ENCODE data around the gene DIAPH1. TPM values are rescaled to one million over a fixed set of nuclear protein-coding genes. Genes with fewer than 3 reads are reported as not detected.

Gene DIAPH1
- total RNA-seq, 1 experiment from 2014 or later: 157 TPM

DNA sequence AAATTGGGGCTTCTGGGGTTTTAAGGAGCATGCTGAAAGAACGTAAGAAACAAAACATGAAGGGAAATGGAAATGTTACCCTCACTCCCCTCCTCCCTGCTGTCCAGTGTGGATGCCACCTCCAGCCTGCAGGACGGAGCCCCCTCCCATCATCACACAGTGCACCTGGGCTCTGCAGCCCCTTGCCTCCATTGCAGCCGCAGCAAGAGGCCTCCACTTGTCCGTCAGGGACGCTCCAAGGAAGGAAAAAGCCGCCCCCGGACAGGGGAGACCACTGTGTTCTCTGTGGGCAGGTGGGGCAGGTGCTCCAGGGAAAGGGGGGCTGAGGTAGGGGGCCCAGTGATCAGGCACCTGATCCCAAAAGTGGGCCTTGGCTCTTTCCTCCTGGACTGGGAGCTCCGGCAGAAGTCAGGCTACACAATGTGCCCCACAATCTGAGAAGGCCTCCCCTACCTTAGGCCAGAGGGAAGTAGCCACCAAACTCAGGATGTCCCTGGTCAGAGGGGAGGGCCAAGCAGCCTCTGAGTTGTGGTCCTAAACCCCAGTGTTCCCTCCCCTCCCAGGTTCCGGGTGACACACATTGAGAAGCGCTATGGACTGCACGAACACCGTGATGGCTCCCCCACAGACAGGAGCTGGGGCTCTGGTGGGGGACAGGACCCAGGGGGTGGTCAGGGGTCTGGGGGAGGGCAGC is 20.7 kb upstream of the DIAPH1 start:
- Histone ChIP-seq H2AFZ (no peak overlapping the region), H3K36me3 (ENCODE audit: low read depth) (no peaks in the 10 kb centered on the region), H3K4me1 (replicated peaks; ENCODE audit: insufficient read depth) (peaks cover 35% of the 10 kb centered on the region), H3K4me3 (no peak overlapping the region), H3F3A (ENCODE audit: insufficient read depth, low read depth) (peaks cover 24% of the 10 kb centered on the region), H3K79me2 (ENCODE audit: low read depth) (peaks cover 21% of the 10 kb centered on the region), H3K9me2 (ENCODE audit: insufficient read depth) (no peaks in the 10 kb centered on the region), H3K9me3 (ENCODE audit: insufficient read depth, low read depth) (no peaks in the 10 kb centered on the region), H3K27me3 (ENCODE audit: insufficient read depth, low read depth) (no peaks in the 10 kb centered on the region), H3K27ac (no peak overlapping the region), H3K4me2 (no peak overlapping the region), H4K20me1 (ENCODE audit: insufficient read depth) (peaks cover 15% of the 10 kb centered on the region; the same call in 1 of the 2 replicates)
- CTCF ChIA-PET: interaction anchor here (0.6 kb wide), 1 partner anchor 1046 kb away, joined by 5 read pairs; the partner anchor contains the start of gene FGF1
- intact Hi-C loops (cut with micrococcal nuclease; ENCODE audit: unreplicated experiment): no loop called here
- no peak for DNase-seq
- TF ChIP-seq, protein P1, sequence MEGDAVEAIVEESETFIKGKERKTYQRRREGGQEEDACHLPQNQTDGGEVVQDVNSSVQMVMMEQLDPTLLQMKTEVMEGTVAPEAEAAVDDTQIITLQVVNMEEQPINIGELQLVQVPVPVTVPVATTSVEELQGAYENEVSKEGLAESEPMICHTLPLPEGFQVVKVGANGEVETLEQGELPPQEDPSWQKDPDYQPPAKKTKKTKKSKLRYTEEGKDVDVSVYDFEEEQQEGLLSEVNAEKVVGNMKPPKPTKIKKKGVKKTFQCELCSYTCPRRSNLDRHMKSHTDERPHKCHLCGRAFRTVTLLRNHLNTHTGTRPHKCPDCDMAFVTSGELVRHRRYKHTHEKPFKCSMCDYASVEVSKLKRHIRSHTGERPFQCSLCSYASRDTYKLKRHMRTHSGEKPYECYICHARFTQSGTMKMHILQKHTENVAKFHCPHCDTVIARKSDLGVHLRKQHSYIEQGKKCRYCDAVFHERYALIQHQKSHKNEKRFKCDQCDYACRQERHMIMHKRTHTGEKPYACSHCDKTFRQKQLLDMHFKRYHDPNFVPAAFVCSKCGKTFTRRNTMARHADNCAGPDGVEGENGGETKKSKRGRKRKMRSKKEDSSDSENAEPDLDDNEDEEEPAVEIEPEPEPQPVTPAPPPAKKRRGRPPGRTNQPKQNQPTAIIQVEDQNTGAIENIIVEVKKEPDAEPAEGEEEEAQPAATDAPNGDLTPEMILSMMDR (conservative IDR thresholded peaks at IDR 0.05): no peak
- no peak for TF ChIP-seq EZH2 (IDR thresholded peaks at IDR 0.05; ENCODE audit: low read depth)
- POLR2A ChIA-PET (ENCODE audit: unreplicated experiment): no interaction called here
- no TSS peak for BruUV-seq (replicated peaks)

DNA sequence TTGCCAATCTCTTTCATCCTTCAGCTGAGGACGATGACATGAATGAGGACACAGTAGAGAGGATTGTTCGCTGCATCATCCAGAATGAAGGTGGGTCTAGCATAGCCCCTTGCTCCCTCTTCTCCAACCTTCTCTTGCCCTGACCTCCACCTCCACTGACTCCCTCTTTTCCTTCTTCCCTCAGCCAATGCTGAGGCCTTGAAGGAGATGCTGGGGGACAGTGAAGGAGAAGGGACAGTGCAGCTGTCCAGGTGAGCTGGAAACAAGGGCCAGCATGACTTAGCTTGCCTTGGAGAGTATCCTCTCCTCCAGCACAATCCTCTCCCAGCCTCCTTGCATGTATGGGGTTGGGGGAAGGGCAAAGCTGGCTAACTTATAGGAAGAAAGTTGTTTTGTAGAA is 20.0 kb upstream of the DIAPH1 start:
- Histone ChIP-seq H3K27me3 (ENCODE audit: insufficient read depth, low read depth) (no peaks in the 10 kb centered on the region), H3K4me1 (replicated peaks; ENCODE audit: insufficient read depth) (peaks cover 35% of the 10 kb centered on the region), H3K9me3 (ENCODE audit: insufficient read depth, low read depth) (no peaks in the 10 kb centered on the region), H3K36me3 (ENCODE audit: low read depth) (no peaks in the 10 kb centered on the region), H2AFZ (no peak overlapping the region), H3K4me3 (no peak overlapping the region), H3K4me2 (no peak overlapping the region; the same call in 1 of the 2 replicates), H3K9me2 (ENCODE audit: insufficient read depth) (no peaks in the 10 kb centered on the region), H3K27ac (no peak overlapping the region), H3K79me2 (ENCODE audit: low read depth) (peaks cover 28% of the 10 kb centered on the region), H3F3A (ENCODE audit: insufficient read depth, low read depth) (peaks cover 24% of the 10 kb centered on the region), H4K20me1 (ENCODE audit: insufficient read depth) (peaks cover 15% of the 10 kb centered on the region; the same call in 1 of the 2 replicates)
- POLR2A ChIA-PET (ENCODE audit: unreplicated experiment): no interaction called here
- CTCF ChIA-PET: no interaction called here
- no peak for TF ChIP-seq EZH2 (IDR thresholded peaks at IDR 0.05; ENCODE audit: low read depth)
- TF ChIP-seq, protein P1 (conservative IDR thresholded peaks at IDR 0.05): no peak
- intact Hi-C loops (cut with micrococcal nuclease; ENCODE audit: unreplicated experiment): loop anchor here (1.0 kb wide), 1 partner anchor 13 kb away; the partner anchor contains the start of gene FCHSD1
- no peak for DNase-seq
- no TSS peak for BruUV-seq (replicated peaks)

DNA sequence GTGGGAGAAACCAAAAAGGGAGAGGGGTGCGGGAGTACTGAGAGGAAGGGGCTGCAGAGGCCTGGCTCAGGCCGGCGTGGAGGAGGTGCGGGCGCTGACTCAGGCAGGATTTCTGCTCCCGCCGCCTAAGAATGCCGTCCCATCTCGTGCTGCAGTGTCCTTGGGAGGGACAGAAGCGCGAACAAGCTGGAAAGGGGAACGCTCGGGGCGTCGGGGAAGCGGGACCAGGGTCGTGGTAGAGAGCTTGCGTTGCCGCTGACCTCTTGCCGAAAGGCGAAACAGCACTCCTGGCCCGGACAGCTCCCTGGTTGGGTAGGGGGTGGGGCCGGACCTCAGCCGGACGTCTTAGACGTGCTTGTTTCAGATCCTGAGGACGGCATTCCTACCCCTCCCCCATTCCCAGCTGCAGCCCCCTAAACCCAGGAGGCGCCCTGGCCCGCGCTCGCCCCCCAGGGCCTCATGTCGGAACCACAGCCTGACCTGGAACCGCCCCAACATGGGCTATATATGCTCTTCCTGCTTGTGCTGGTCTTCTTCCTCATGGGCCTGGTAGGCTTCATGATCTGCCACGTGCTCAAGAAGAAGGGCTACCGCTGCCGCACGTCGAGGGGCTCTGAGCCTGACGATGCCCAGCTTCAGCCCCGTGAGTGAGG is 19.1 kb upstream of the DIAPH1 start:
- Histone ChIP-seq H3K79me2 (ENCODE audit: low read depth) (peaks cover 36% of the 10 kb centered on the region), H3K27ac (no peak overlapping the region), H3K9me2 (ENCODE audit: insufficient read depth) (no peaks in the 10 kb centered on the region), H3F3A (ENCODE audit: insufficient read depth, low read depth) (peaks cover 24% of the 10 kb centered on the region), H3K4me1 (replicated peaks; ENCODE audit: insufficient read depth) (peaks cover 35% of the 10 kb centered on the region), H2AFZ (peak overlapping the region; percentile 99), H3K27me3 (ENCODE audit: insufficient read depth, low read depth) (no peaks in the 10 kb centered on the region), H3K4me2 (peak overlapping the region; percentile 97), H3K36me3 (ENCODE audit: low read depth) (no peaks in the 10 kb centered on the region), H4K20me1 (ENCODE audit: insufficient read depth) (peaks cover 16% of the 10 kb centered on the region), H3K9me3 (ENCODE audit: insufficient read depth, low read depth) (no peaks in the 10 kb centered on the region), H3K4me3 (peak overlapping the region; percentile 79)
- intact Hi-C loops (cut with micrococcal nuclease; ENCODE audit: unreplicated experiment): loop anchor here (1.0 kb wide), 1 partner anchor 13 kb away; the partner anchor contains the start of gene FCHSD1
- peak in 1 of 2 experiments; percentile 61 for DNase-seq
- no TSS peak for BruUV-seq (replicated peaks)
- TF ChIP-seq, protein P1 (conservative IDR thresholded peaks at IDR 0.05): no peak
- TF ChIP-seq EZH2 (IDR thresholded peaks at IDR 0.05; ENCODE audit: low read depth): no peak
- CTCF ChIA-PET: no interaction called here
- POLR2A ChIA-PET (ENCODE audit: unreplicated experiment): no interaction called here

All from PC-9 (cell line).